ENCODE measurements around the gene ATP8B4.
"Not testable (repeated sequence)": the region's sequence is repeated elsewhere in the genome, so short reads cannot be mapped to it uniquely, and the experiment has no call there.

Gene ATP8B4, protein sequence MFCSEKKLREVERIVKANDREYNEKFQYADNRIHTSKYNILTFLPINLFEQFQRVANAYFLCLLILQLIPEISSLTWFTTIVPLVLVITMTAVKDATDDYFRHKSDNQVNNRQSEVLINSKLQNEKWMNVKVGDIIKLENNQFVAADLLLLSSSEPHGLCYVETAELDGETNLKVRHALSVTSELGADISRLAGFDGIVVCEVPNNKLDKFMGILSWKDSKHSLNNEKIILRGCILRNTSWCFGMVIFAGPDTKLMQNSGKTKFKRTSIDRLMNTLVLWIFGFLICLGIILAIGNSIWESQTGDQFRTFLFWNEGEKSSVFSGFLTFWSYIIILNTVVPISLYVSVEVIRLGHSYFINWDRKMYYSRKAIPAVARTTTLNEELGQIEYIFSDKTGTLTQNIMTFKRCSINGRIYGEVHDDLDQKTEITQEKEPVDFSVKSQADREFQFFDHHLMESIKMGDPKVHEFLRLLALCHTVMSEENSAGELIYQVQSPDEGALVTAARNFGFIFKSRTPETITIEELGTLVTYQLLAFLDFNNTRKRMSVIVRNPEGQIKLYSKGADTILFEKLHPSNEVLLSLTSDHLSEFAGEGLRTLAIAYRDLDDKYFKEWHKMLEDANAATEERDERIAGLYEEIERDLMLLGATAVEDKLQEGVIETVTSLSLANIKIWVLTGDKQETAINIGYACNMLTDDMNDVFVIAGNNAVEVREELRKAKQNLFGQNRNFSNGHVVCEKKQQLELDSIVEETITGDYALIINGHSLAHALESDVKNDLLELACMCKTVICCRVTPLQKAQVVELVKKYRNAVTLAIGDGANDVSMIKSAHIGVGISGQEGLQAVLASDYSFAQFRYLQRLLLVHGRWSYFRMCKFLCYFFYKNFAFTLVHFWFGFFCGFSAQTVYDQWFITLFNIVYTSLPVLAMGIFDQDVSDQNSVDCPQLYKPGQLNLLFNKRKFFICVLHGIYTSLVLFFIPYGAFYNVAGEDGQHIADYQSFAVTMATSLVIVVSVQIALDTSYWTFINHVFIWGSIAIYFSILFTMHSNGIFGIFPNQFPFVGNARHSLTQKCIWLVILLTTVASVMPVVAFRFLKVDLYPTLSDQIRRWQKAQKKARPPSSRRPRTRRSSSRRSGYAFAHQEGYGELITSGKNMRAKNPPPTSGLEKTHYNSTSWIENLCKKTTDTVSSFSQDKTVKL

DNA sequence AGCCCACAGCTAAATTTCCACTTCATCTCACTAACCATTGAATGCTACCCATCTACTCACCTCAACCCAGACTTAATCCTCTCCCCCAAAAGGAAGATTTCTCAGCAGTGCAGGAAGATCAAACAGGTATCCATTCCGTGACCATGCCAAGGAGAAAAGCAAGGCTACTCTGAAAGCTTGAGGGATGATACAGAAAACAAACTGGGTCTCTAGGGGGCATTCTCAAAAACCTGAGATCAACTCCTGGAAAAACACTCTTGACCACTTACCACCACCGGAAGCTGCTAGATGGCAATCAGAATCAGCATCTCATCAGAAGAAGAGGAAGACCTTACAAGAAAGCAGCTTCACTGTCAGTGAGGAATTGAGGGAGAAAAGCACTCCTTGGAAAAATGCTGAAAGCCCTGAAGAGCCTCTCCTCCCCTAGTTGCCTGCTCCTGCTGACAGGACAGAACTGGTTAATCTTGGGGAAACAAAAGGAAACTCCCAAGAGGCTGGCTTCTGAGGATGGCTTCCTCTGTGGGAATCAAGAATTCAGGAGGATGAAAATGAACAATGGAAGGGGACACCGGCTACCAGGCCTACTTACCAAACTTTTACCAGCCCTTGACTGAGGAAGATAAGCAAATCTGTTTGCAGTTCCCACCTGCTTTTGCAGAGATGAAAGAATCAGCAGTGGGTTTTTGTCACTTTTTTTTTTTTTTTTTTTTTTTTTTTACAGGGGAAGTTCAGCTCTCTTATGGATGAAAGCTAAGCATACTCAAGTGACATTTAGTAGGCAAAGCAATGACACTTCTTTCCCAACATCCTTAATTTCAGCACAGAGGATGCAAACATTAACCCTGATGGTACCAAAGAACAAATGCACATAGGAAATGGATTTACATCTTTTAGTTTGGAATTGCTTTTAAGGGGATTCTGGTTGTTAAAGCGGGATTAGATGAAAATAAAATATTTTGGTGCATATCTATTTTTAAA is at the start of gene ATP8B4:
ATP8B4 (minus strand) TSS at position 171 of the 978 bp plus-strand sequence. CDS start 12,267 bp downstream, outside the sequence.
- FAIRE-seq = no peak

DNA sequence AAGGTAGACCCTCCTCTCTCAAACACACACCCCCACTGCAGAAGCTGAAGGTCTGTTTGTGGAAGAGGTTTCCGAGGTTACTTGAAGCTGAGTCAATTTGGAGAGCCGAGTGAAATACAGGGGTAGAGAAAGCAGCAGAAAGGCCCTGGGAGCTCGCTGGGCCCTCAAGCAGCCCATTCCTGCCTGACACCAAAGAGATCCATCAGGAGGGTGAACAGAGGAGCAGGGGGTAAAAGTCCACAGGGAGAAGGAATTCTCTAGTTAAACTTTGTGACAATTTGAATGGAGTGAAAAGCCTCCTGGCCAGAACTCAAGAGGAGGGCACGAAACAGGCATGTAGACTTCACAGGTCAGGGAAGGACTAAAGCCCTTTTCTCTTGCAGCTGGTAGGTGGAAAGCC is 49.3 kb upstream of the ATP8B4 start:
- no peak for FAIRE-seq

- no peak for FAIRE-seq
These were observed 48.1 kb upstream of the ATP8B4 start for GRCh38 chr15:50167110-50167509.

GRCh38 chr15:50166216-50166615 is 47.2 kb upstream of the ATP8B4 start:
- FAIRE-seq = no peak

DNA sequence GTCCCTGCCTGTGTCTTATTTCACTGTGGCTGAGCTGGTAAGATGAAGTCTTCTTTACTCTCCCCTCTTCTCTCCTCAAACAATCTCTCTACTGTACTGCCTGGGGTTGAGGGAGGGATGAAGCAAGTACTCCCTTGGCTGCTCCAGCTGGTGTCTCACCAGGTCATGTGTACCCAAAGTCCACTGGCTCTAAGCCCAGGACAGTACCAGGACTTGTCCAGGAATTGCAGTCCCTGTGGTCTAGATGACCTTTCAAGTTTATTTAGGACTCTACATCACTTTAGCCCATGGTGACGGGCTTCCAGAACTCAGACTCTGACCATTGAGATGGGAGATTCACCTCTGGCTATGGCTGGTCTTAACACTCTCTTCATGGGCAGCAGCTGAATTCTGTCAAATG is 45.4 kb upstream of the ATP8B4 start:
- no peak for FAIRE-seq

DNA sequence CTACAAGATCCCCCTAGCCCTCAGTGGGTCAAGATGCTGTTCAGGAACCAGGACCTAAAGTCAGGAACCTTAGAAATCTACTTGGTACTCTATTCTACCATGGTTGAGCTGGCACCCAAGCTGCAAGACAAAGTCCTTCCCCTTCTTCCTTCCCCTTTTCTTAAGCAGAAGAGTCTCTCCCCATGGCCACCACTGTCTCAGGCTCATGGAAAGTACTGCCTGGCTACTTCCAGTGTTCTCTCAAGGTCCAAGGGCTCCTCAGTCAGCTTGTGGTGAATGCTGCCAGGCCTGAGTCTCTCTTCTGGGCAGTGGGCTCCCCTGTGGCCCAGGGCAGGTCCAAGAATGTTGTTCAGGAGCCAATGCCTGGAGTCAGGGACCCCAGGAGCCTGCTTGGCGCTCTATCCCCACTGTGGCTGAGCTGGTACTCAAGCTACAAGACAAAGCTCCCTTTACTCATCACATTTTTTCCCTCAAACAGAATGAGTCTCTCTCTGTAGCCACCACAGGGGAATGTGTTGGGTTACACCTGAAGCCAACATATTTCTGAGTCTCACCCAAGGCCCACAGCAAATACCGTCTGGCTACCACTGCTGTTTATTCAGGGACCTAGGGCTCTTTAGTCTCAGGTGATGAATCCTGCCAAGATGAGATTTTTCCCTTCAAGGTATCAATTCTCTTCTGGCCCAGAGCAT is 44.8 kb upstream of the ATP8B4 start:
- FAIRE-seq = no peak

DNA sequence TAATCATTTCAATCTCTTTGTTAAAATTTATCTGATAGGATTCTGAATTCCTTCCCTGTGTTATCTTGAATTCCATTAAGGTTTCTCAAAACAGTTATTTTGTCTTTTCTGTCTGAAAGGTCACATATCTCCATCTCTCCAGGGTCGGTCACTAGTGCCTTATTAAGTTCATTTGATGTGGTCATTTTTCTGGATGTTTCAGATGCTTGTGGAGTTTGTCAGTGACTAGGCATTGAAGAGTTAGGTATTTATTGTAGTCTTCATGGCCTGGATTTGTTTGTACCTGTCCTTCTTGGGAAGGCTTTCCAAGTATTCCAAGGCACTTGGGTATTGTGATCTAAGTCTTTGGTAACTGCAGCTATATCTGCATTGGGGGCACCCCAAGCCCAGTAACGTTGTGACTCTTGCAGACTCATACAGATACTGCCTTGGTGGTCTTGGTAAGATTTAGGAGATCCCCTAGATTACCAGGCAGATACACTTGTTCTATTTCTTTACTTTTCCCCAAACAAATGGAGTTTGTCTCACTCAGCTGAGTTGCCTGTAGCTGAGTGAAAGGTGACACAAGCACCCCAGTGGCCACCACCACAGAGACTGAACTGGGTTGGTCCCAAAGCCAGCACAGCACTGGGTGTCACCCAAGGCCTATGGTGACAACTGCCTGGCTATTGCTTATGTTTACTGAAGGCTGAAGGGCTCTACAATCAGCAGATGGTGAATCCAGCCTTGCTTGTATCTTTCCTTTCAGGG is 44.1 kb upstream of the ATP8B4 start:
- no peak for FAIRE-seq

DNA sequence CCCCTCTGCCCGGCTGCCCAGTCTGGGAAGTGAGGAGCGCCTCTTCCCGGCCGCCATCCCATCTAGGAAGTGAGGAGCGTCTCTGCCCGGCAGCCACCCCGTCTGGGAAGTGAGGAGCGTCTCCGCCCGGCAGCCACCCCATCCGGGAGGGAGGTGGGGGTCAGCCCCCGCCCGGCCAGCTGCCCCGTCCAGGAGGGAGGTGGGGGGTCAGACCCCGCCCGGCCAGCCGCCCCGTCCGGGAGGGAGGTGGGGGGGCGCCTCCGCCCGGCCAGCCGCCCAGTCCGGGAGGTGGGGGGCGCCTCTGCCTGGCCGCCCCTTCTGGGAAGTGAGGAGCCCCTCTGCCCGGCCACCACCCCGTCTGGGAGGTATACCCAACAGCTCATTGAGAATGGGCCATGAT is 39.2 kb upstream of the ATP8B4 start:
- FAIRE-seq = not testable (repeated sequence)

DNA sequence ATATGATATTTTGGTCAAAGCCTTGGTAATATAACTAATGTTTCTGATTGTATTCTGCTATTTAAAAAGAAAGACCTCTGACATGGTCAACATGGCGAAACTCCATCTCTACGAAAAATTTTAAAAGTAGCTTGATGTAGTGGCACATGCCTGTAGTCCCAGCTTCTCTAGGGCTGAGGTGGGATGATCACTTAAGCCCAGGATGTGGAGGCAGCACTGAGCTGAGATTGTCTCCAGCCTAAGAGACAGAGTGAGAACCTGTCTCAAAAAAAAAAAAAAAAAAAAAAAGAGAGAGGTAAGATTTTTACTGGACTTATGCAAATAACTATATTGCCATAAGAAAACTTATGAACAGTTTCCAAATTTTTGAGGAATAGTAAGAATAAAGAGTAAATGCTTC is 32.4 kb upstream of the ATP8B4 start:
- no peak for FAIRE-seq

DNA sequence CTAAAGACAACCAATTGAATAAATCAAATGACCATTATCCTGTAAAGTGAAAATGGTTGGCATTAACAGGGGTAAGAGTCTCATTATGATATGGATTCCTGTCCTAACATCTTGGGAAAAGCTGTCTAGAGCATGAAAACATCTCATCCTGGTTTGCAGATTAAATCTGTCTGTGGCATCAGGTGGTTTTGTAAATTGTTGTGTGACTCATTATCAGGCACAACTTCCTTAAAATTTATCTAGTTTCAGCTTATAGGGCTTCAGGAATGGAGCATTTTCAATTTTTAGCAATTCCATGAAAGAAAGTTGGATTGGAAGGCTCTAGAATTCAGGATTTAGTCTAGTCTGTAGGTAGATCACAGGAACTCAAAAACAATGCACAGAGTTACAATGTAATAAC is 31.8 kb upstream of the ATP8B4 start:
- FAIRE-seq = no peak

- no peak for FAIRE-seq
These were observed 31.3 kb upstream of the ATP8B4 start for GRCh38 chr15:50150349-50150748.

GRCh38 chr15:50149090-50149489 is 30.1 kb upstream of the ATP8B4 start:
- FAIRE-seq = no peak

GRCh38 chr15:50148362-50148963 is 29.4 kb upstream of the ATP8B4 start:
- no peak for FAIRE-seq

- FAIRE-seq = no peak
These were observed 27.6 kb upstream of the ATP8B4 start for GRCh38 chr15:50146632-50147031.

GRCh38 chr15:50145451-50145872 is 26.4 kb upstream of the ATP8B4 start:
- peak; percentile 65 for FAIRE-seq

DNA sequence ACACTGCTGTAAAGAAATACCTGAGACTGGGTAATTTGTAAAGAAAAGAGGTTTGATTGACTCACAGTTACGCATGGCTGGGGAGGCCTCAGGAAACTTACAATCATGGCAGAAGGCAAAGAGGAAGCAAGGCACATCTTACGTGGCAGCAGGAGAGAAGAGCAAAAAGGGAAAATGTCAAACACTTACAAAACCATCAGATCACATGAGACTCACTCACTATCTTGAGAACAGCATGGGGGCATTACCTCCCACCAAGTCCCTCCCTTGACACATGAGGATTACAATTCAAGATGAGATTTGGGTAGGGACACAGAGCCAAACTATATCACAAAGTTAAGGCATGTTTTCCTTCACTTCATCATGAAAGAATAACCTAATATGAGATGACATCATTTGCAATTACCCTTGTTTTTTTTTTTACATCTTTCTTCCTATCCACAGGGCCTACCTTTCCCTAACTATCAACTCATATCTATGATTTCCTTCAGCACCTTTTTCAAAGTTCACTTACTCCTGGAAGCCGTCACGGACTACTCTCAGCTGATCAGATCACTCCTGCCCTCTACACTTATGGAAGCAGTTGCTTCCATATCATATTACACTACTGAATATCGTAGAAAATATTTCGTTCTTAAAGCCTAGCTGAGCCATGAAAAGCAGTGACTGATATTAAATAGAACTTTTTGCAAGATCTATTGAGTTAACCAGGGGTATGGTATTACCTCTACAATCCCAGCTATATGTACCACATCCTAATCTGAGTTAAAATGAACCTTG is 25.5 kb upstream of the ATP8B4 start:
- FAIRE-seq = no peak

DNA sequence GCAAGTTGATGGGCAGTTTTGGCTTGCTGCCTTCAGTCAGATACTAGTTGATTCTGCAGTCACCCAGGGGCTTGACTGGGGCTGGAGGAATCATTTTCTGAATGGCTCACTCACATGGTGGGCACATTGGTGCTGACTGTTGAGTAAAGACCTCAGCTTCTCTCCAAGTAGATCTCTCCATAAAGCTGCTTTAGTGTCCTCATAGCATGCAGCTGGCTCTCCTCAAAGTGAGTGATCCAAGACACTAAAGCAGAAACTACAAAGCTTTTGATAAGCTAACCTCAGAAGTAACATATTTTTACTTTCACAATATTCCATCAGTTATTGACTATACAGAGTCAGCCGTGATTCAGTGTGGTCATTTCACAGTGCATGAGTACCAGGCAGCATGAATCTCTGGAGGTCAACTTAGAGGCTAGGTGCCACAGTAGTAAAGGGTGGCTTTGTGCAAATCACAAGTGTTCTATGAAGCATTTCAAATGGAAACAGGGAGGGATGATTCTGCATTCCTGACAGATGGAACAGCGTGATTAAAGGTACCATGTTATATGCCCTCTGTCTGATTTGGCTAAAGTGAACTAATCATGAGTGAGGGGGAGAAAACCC is 24.3 kb upstream of the ATP8B4 start:
- FAIRE-seq = no peak

DNA sequence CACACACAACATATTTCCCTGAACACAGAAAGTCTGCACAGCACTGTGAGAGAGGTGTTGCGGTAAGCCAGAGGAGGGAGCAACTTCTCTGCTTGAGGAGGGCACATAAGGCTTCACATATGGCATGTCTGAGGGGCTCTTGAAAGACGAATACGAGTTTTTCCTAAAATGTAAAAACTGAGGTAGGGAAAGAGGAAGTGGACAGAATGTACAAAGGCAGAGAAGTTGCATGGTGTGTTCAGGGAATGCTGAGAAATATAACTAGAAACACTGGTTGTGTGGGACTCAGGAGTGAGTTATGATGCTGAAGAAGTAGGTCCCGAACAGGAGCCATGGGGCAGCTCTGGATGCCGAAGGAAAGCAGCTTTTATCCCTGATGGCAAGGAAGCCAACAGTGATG is 22.8 kb upstream of the ATP8B4 start:
- no peak for FAIRE-seq

DNA sequence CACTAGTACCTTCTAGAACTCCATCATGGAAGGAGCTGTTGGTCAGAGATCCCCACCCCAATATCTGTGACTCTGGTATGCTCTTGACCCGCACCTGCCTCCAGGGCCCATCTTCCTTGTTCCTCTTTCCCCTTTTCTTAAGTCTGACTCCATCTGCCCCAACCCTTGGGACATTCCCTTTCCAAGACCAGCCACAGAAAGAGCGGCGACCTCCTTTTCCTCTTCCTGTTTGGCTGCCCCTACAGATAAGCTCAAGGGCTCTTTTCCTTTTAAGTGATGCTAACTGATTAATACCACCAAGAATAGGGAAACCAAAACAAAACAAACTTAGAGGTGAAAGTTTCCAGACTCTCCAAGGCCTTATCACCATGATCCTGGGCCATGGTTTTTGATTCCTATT is 21.9 kb upstream of the ATP8B4 start:
- FAIRE-seq = no peak

All from TTC549 (cell line).